DMS 273 treated with DMSO at 0.1 percent for 48 hours (cell line): ENCODE data around the gene FOXK2.

Experiments used
- DNase-seq: peaks from one replicate; lab custom pipeline; 2025; lab: John Stamatoyannopoulos, UW

FOXK2 gene

GRCh38 chr17:82590216-82590615, 70.7 kb downstream of the FOXK2 start:
- no peak for DNase-seq

DNA sequence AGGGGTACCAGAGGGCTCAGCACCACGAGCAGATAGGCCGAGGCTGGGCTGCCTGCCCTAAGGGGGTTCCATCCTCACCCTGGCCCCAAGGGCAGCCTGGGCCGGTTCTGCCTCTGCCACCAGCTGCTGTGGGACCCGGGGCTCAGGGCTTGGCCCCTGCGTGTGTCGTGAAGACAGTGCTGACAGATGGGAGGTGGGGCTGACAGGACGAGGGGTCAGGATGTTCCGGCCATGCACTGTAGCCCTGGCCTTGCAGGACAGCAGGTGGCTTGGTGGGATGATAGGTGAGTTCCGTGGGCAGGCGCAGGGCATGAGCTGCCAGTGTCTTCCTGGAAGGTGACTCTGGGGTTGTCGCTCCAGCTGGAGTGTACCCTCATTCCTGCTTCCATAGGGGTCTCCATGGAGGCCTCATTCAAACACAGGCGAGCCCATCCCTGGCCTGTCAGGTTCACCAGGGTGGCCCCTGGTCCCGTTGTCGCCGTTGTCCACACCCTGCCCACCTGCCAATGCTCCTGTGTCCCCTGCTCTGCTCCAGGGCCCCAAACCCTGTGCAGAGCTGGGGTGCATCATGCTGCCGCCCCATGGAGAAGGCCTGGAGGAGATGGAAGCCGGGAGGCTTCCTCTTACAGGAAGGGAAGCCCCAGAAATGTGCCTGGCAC, 71.5 kb downstream of the FOXK2 start:
- no peak for DNase-seq

- DNase-seq = no peak
These were observed 72.8 kb downstream of the FOXK2 start for GRCh38 chr17:82592289-82592766.

DNA sequence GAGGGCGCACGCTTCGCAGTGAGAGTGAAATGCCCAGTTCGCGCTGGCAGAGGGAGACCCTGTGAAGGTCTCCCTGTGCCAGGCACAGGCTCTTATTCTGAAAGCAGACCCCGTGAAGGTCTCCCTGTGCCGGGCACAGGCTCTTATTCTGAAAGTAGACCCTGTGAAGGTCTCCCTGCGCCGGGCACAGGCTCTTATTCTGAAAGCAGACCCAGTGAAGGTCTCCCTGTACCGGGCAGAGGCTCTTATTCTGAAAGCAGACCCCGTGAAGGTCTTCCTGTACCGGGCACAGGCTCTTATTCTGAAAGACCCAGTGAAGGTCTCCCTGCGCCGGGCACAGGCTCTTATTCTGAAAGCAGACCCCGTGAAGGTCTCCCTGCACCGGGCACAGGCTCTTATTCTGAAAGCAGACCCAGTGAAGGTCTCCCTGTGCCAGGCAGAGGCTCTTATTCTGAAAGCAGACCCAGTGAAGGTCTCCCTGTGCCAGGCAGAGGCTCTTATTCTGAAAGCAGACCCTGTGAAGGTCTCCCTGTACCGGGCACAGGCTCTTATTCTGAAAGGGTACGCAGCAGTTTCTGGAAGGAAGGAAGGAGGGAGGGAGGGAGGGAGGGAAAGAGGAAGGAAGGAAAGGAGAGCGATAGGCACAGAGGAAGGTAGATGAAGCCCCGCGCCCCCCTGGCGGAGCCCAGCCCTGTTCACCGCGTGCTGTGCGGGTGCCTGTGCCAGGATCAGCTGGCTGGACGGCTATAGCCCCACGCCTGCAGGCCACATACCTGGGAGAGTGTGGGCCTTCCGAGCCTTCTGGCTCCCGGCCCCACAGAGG, 73.4 kb downstream of the FOXK2 start:
- peak; percentile 19 for DNase-seq

DNA sequence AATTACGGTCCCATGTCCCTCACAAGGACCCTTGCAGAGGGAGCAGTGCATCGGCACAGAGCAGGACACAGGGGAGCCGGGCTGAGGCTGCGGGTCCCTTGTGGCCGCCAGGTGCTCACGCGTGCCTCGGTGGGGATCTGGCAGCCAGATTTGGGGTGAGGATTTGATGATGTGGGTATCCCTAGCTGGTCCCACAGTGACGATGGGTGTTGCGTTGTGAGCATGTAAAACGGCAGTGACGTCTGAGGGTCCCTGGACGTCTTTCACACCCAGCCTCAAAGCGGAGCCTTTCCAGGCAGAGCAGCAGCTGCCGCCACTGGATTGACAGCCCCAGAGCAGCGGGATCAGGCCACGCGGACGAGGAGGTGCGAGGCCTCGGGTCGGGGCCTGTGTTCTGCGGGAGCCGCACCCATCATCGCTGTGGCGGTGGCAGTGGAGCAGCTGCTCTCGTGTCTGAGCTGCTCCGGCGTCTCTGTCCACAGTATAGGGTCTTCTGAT, 74.1 kb downstream of the FOXK2 start:
- DNase-seq = no peak

DNA sequence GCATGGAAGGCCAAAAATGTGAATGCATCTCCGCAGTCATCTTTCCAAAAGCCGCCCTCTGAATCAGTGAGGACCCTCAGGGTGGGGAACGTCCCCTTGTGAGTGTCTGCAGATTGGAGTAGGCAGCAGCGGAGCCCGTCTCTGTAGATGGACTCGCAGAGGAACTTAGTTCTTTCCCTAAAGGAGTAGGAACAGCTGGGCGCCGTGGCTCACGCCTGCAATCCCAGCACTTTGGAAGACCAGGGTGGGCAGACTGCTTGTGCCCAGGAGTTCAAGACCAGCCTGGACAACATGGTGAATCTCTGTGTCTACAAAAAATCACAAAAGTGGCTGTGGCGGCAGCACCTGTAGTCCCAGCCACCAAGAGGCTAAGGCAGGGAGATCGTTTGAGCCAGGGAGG, 75.0 kb downstream of the FOXK2 start:
- DNase-seq = no peak

DNA sequence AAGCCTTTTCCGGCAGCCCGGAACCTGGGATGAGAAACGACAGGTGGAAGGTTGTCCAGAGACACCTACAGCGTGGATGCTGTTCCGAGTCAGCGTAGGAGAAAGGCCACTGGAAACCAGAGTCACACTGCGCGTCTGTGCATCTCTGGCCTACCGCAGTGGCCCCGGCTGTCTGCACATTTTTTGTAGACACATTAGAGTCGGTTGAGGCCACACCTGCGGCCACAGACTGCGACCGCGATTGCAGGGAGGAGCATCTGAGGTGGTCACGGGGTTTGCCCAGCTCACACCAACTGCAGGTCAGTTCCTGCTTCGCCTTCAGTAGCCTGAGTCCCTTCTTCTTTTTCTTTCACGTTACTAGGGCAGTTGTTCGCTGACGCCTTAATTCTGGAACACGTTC, 76.4 kb downstream of the FOXK2 start:
- no peak for DNase-seq

DNA sequence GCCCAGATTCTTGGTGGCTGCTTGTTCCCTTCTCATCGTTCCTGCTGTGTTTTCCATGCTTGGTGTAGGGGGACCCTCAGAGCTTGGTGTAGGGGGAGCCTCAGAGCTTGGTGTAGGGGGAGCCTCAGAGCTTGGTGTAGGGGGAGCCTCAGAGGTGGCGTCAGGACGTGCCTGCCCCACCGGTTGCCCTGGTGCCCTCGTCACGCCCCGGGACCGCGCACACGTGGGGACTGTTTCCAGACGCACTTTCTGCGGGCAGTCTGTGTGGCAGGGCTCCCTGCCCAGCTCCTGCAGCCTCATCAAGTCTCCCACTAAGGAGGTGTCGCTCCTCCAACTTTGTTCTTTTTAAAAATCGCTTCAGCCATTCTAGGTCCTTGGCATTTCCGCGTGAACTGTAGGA, 76.8 kb downstream of the FOXK2 start:
- DNase-seq = no peak

- DNase-seq = no peak
These were observed 77.5 kb downstream of the FOXK2 start for GRCh38 chr17:82596837-82597672.

DNA sequence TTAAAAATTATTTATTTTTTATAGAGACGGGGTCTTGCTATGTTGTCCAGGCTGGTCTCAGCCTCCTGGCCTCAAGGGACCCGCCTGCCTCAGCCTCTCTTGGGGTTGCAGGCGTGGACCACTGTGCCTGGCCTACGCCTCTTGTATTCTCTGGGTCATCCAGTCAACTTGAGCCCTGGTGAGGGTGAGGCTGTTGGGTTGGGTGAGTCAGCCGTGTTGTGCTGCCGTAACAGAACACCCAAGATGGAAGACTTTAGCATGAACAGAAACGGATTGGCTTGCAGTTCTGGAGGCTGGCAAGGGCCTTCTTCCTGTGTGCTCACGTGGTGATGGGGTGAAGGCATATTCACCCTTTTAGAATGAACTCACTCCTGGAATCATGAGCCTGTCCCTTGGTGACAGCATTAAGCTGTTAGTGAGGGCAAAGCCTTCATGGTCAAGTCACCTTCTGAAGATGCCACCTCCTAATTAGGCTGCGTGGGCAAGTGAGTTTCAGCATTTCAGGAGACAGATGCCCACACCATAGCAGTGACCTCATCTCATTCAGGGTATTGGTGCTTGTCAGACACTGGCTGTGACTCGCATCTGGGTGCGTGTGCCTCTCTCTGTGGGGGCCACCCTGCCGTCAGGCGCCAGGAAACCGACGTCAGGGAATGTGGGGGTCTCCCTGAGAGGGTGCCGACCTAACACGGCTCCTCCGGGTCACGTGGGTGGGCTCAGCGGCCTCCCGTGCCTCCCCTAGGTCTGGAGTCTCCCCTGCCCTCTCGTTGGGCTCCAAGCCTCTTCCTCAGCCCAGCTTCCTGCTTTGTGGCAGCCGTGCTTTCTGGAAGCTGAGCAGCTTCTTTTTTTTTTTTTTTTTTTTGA, 79.0 kb downstream of the FOXK2 start:
- no peak for DNase-seq

DNA sequence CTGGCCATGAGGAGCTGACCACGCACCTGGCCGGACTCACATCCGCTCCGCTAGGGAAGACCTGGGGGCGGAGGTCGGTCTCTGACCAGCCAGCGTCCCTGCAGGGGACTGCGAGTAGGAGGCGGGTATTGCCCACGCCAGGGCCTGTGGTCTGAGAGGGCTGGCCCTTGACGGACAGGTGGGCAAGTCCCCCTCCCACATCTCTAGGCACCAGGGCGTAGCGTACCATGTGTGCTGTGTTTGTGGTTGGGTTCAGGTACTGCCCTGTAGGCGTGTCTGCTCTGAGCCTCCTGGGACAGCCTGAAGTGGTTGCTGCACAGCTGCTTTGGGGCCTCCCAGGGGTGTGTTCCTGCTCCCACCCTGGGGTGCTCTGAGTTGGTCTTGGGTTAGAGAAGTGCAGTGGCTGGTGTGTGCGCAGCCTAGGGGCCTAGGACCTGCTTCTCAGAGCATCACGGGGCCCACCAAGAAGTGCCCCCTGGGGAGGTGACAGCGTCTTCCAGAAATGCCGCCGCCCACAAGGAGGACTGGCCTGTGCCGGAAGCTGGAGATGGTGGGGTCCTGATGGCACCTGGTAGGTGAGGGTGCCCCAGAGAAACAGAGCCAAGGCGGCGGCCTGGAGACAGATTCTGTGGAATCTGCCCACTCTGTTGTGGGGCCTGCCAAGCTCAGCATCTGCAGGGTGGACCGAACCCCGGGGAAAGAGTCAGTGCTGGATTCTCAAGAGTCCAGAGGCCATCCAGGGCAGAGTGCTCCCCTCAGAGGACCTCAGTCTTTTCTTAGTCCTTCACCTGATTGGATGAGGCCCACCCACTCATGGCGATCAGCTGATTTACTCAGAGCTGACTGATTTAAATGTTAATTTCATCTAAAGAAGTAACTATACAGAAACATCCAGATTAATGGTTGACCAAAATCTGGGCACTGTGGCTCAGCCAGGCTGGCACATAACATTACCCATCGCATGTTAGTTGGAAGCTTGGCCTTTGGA, 80.4 kb downstream of the FOXK2 start:
- no peak for DNase-seq

DNA sequence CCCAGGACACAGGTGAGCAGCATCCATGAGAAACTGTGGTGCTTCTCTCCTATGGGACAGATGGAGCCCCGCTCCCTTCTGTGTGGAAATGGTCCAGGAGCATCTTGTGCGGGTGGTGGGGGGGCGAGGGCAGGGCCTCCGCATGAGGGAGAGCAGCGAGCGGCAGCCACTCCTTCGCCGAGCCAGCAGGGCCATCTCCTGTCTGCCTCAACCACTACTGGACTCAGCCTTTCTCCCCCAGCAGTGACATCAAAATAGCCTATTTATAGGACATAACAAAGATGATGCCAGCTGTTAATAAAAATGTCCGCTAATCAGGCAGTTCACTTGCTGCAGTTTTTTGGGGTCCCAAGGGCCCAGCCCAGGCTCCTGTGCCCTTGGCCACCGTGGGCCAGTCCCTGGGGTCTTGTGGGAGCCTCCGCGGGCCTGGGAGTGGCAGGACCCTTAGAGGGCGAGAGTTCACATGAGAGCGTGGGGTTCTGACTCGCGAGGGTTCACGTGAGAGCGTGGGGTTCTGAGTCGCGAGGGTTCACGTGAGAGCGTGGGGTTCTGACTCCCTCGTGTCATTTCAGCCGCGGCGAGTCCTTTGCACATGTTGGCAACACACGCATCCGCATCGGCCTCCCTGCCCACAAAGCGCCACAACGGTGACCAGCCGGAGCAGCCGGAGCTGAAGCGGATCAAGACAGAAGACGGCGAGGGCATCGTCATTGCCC, 81.4 kb downstream of the FOXK2 start:
- no peak for DNase-seq

DNA sequence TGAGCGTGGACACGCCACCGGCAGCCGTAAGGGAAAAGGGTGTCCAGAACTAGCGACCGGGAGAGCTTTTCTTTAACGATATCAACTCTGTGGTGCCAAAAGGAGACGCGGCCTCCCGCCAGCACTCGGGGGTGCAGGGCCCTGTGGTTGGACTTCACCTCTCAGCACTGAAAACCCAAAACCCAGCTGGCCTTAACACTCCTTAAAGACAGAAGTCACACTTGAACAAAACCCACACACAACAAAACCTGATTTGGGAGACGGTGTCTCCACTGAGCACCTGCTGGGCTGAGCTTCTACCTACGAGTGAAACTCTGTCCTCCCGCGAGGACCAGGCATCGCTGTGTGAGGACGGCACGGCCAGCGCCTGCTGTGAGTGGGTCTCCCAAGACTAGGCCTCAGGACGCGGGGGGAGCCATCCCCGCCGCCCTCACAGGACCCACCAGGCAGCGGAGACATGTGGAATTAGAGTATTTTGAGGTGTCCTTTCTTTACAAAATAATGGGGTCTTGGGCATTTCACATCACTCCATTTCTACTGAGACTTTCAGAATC, 82.0 kb downstream of the FOXK2 start:
- no peak for DNase-seq

GRCh38 chr17:82602487-82602886, 83.0 kb downstream of the FOXK2 start:
- no peak for DNase-seq

DNA sequence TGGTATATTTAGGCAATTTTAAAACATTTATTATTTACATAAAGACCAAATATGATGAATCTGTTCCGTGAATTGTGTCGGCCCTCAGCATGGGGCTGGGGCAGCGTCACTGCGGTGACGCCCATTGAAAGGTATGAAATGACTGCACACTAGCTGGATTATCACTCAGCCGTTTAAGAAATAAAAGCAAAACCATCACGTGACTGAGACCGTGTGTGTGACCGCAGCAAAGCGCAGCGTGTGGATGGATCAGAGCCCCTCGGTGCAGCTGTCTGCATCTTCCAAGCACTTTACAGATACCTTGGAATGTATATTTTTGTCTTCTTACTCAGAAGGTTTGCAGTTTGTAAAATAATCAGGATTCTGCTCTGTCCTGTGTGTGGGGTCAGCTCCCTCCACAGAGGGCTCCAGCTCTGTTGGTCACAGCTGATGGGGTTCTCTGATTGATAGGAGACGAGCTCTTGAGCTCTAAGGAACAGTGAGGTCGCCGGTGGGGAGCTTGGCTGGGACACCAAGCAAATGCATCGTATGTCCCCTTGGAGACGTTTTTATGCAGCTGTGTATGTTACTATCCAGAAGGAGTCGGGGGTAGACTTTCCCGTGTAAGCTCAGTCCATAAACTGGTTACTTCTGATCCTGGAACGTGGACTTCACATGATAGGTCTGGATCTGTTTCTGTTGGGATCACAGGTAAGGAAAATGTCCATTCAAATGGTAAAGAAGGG, 83.6 kb downstream of the FOXK2 start:
- no peak for DNase-seq

DNA sequence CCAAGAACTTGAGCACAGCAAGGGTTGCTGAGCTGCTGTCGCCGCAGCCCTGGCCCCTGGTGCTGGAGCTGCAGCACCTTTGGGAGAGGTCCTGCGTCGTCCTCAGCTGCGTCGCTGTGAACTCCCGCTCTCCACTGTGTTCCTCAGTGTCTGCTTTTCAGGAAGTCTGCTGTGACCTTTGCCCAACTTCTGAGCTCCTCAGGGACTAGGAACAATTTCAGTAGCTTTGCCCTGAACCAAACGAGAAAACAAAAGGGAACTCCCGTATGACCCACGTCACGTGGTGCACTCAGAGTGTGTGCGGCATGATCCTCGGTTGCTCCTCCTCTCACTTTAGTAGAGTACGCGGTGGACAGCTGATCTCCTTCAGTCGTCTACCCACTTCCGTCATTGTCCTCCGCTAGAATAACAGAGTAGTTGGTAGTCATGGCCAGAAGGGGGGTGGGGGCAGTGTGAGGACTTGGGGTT, 84.5 kb downstream of the FOXK2 start:
- DNase-seq = no peak

DNA sequence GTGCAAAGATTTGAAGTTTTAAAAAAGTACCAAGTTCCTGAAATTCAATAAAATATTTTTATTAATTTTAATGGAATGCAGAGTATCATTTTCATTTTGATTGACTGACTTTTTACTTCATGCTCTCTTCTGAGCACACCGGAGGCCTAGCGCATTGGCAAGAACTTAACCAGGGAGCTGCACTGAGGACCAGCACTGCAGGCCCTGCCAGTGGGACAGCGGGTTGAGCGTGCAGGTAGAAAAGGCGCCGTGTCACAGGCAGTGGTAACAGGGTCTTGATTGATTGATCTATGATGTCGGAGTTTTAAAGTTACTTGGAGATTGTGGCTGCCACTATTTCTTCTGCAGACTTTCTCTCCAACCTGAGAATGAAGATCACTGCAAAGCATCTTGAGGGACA, 85.0 kb downstream of the FOXK2 start:
- no peak for DNase-seq

DNA sequence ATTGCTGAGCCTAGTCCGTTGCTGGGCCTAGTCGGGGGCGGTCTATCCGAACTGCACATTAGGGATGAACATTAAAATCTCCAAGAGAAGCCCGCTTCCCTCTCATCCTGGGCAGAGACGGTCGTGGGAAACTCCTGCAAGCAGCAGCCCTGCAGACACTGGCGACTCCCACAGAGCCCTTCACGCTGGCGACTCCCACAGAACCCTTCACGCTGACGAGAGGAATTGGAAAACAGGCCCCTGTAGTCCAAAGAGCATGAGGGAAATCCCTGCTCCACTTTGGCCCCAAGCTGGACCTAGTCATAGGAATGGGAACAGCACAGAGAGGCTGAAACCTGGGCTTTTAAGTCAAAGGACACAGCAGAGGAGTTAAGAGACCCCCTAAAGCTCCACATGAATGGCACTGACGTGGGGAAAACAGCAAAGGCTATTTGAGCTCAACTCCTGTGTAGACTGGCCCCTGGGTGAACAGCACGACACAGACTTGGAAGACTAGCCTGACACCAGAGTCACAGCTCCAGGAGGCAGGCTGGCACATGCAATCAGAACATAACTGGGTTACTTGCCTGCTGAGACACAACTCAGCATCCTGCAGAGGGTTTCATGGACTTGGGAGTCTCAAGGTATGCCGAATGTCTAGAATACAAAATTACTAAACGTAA, 86.5 kb downstream of the FOXK2 start:
- DNase-seq = no peak
